ENCODE data around the gene AFAP1L1. TPM values are rescaled to one million over a fixed set of nuclear protein-coding genes. Genes with fewer than 3 reads are reported as not detected.

Gene AFAP1L1
- total RNA-seq, 1 experiment from 2014 or later: 19.6 TPM

DNA sequence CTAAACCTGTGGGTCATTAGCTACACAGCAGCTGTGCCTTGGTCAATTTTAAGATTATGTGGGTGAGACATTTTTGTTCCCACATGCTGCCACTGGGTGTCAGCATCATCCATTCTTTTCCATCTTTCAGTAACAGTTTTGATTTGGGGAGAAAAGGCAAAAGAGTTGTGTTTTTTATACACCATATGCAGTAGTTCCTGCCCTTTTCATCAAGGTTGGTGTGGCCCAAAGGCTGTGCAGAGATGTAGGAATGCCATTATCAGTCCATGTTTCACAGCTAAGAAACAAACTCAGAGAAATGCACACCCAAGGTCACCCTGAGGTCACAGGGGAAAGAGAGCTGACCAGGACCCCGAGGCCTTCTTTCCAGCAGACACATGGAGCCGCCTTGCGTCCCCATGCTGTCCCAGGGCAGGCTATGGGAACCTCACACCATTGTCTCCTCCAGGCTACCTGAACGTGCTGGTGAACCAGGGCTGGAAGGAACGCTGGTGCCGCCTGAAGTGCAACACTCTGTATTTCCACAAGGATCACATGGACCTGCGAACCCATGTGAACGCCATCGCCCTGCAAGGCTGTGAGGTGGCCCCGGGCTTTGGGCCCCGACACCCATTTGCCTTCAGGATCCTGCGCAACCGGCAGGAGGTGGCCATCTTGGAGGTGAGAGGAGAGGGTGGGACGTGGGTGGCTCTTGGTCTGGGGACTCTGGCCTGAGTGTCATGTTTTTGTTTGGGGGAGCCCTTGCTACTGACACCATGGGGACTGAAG, 45.8 kb downstream of the AFAP1L1 start:
- no peaks in the 10 kb centered on the region for H3K9me3 ChIP-seq (ENCODE audit: low read length)
- 0 out of 2 replicates have a peak overlapping the region, but pooled peaks have one; percentile 0 for H2AFZ ChIP-seq (ENCODE audit: low read length)
- peaks cover 10% of the 10 kb centered on the region for H3K4me1 ChIP-seq (ENCODE audit: insufficient read depth, low read length)
- DNase-seq: peak; percentile 86
- no peaks in the 10 kb centered on the region for H3K36me3 ChIP-seq (ENCODE audit: low read depth, low read length)
- no TSS peak for BruUV-seq (replicated peaks)
- no peak overlapping the region for H3K27ac ChIP-seq (ENCODE audit: low read length)
- no peaks in the 10 kb centered on the region for H3K27me3 ChIP-seq (ENCODE audit: low read length)
- no peaks in the 10 kb centered on the region for H3K9me2 ChIP-seq (replicated peaks; ENCODE audit: low read length)
- ChIA-PET CTCF (interaction anchor here (0.6 to 1.5 kb wide), 6 partner anchors 28 to 118 kb away, joined by 3 to 15 read pairs (median 4); partner anchors contain the start of genes GRPEL2 and PCYOX1L), POLR2A (ENCODE audit: unreplicated experiment) (interaction anchor here (0.6 kb wide), 1 partner anchor 19 kb away, joined by 3 read pairs; no protein-coding TSS in a partner anchor)
- no peak overlapping the region for H3K4me3 ChIP-seq (ENCODE audit: low read length)
- H3K4me2 ChIP-seq (ENCODE audit: low read length): no peak overlapping the region
- H3K79me2 ChIP-seq (ENCODE audit: low read length): no peaks in the 10 kb centered on the region
- no peaks in the 10 kb centered on the region for H3F3A ChIP-seq (ENCODE audit: low read length, unreplicated experiment)
- TF ChIP-seq EZH2phosphoT487 (IDR thresholded peaks at IDR 0.05; ENCODE audit: borderline replicate concordance, low read length) (no peak), EZH2 (IDR thresholded peaks at IDR 0.05; ENCODE audit: low read length, unreplicated experiment) (no peak)
- TF ChIP-seq, protein P1, sequence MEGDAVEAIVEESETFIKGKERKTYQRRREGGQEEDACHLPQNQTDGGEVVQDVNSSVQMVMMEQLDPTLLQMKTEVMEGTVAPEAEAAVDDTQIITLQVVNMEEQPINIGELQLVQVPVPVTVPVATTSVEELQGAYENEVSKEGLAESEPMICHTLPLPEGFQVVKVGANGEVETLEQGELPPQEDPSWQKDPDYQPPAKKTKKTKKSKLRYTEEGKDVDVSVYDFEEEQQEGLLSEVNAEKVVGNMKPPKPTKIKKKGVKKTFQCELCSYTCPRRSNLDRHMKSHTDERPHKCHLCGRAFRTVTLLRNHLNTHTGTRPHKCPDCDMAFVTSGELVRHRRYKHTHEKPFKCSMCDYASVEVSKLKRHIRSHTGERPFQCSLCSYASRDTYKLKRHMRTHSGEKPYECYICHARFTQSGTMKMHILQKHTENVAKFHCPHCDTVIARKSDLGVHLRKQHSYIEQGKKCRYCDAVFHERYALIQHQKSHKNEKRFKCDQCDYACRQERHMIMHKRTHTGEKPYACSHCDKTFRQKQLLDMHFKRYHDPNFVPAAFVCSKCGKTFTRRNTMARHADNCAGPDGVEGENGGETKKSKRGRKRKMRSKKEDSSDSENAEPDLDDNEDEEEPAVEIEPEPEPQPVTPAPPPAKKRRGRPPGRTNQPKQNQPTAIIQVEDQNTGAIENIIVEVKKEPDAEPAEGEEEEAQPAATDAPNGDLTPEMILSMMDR (conservative IDR thresholded peaks at IDR 0.05; ENCODE audit: low read depth, low read length): peak; percentile 98
- H4K20me1 ChIP-seq (ENCODE audit: low read length): no peaks in the 10 kb centered on the region
- no peak overlapping the region for H3K9ac ChIP-seq (ENCODE audit: low read length)
- intact Hi-C loops (cut with micrococcal nuclease): loop anchor here (1.0 to 2.0 kb wide), 6 partner anchors 29 to 247 kb away; no protein-coding TSS in a partner anchor
- ATAC-seq: peak; percentile 72

DNA sequence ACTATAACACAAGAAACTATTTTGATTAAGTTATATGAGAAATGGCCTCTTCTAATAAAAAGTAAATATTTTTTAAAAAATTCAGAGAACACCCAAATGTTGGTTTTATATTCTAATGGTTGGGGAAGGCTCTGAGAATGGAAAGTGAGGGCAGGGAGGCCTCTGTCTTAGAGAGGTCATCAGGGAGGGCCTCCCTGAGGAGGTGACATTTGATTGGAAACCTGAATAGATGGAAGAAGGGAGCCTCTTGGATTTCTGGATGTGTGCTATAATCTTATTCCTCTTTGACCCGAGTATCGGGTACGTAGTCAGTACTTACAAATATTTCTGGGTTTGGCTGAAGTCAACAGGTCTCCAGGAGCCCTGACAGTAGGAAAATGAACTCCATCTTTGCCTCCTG, 47.5 kb downstream of the AFAP1L1 start:
- intact Hi-C loops (cut with micrococcal nuclease): no loop called here
- Histone ChIP-seq H3K9me2 (replicated peaks; ENCODE audit: low read length) (no peaks in the 10 kb centered on the region), H3F3A (ENCODE audit: low read length, unreplicated experiment) (no peaks in the 10 kb centered on the region), H4K20me1 (ENCODE audit: low read length) (no peaks in the 10 kb centered on the region), H3K27me3 (ENCODE audit: low read length) (no peaks in the 10 kb centered on the region), H3K4me2 (ENCODE audit: low read length) (no peak overlapping the region), H3K27ac (ENCODE audit: low read length) (no peak overlapping the region), H3K9ac (ENCODE audit: low read length) (no peak overlapping the region), H2AFZ (ENCODE audit: low read length) (no peak overlapping the region), H3K79me2 (ENCODE audit: low read length) (no peaks in the 10 kb centered on the region), H3K9me3 (ENCODE audit: low read length) (no peaks in the 10 kb centered on the region), H3K4me3 (ENCODE audit: low read length) (no peak overlapping the region), H3K4me1 (ENCODE audit: insufficient read depth, low read length) (peaks cover 10% of the 10 kb centered on the region), H3K36me3 (ENCODE audit: low read depth, low read length) (no peaks in the 10 kb centered on the region)
- POLR2A ChIA-PET (ENCODE audit: unreplicated experiment): no interaction called here
- TF ChIP-seq EZH2phosphoT487 (IDR thresholded peaks at IDR 0.05; ENCODE audit: borderline replicate concordance, low read length) (no peak), EZH2 (IDR thresholded peaks at IDR 0.05; ENCODE audit: low read length, unreplicated experiment) (no peak)
- TF ChIP-seq, protein P1 (conservative IDR thresholded peaks at IDR 0.05; ENCODE audit: low read depth, low read length): no peak
- no TSS peak for BruUV-seq (replicated peaks)
- no peak for DNase-seq
- no peak for ATAC-seq
- CTCF ChIA-PET: no interaction called here
